ENCODE results near the gene NCKAP5L.
"Not testable (repeated sequence)": the region's sequence is repeated elsewhere in the genome, so short reads cannot be mapped to it uniquely, and the experiment has no call there.

The NCKAP5L gene

DNA sequence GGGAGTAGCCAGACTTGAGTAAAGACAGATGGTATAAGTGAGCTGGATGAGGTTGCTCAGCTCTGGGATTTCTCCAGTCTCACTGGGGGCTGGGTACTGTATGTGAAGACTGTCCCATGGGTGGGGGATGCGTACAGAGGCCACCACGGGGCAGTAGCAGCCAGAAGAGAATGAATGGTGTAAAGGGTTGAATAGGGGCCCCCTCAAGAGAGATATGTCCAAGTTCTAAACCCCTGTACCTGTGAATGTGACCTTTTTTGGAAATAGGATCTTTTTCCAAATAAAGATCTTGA is 36.5 kb upstream of the NCKAP5L start:
- no peak for DNase-seq (ENCODE audit: low read depth in 2 of 2)

DNA sequence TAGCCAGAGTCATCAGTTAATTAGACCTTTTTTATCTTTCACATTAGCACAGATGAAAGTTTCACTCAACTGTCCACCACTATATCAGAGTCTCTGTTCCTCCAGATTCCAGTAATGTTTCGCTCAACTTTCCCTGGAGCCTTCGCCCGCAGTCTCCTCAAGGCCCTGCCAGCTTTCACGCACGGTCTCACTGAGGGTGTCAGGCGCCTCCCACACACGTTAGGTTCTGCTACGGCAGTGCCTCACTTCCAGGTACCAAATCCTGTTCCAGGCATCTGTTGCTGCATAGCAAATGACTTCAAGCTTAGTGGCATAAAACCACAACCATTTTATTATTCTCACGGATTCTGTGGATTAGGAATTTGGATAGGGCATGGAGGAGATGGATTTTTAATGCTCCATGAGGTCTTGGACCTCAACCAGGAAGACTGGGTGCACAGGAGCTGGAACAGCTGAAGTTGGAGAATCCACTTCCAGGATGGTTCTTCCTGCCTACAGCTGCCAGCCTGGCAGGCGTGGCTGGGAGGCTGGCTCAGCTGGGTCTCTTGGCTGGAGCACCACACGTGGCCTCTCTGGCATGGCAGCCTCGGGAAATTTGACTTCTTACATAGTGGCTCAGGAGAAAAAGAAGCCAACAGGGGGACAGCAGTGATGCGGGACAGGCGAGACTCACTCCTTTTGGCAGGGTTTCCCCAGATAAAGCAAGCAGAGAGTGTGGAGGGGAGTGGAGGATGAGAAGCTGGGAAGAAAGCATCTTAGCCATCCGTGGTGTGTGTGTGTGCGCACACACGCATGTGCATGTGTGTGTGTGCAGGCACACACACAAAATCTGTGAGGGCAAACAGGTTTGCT is 36.0 kb upstream of the NCKAP5L start:
- no peak for DNase-seq (ENCODE audit: low read depth in 2 of 2)

DNA sequence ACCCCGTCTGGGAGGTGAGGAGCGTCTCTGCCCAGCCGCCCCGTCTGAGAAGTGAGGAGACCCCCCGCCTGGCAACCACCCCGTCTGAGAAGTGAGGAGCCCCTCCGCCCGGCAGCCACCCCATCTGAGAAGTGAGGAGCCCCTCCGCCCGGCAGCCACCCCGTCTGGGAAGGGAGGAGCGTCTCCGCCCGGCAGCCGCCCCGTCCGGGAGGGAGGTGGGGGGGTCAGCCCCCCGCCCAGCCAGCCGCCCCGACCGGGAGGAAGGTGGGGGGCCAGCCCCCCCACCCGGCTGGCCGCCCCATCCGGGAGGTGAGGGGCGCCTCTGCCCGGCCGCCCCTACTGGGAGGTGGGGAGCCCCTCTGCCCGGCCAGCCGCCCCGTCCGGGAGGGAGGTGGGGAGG is 32.7 kb upstream of the NCKAP5L start:
- DNase-seq (ENCODE audit: low read depth in 2 of 2) = not testable (repeated sequence)

DNA sequence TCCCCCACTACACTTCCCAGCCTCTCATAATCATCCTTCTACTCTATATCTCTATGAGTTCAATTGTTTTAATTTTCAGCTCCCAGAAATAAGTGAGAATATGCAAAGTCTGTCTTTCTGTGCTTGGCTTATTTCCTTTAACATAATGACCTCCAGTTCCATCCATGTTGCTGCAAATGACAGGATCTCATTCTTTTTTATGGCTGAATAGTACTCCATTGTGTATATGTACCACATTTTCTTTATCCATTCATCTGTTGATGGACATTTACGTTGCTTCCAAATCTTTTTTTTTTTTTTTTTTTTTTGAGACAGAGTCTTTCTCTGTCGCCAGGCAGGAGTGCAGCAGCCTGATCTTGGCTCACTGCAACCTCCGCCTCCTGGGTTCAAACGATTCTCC is 27.7 kb upstream of the NCKAP5L start:
- not testable (repeated sequence) for DNase-seq (ENCODE audit: low read depth in 2 of 2)

DNA sequence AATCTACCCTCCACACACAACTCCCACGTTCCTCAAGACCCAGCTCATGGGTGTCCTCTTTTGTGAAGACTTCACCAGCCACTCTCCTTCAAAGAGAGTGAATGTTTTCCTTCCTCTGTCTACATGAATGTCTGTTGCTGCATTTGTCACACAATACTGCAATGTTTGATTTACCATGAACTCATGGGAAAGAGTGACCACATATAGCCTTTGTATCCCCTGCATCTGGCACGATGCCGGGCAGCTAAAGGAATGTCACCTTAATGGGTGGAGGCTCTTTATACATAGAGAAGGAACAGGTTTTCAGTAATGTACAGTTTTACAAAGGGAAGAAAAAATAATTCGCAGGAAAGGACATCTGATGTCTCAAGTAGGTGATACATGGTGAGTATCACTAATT is 26.8 kb upstream of the NCKAP5L start:
- DNase-seq (ENCODE audit: low read depth in 2 of 2) = no peak

DNA sequence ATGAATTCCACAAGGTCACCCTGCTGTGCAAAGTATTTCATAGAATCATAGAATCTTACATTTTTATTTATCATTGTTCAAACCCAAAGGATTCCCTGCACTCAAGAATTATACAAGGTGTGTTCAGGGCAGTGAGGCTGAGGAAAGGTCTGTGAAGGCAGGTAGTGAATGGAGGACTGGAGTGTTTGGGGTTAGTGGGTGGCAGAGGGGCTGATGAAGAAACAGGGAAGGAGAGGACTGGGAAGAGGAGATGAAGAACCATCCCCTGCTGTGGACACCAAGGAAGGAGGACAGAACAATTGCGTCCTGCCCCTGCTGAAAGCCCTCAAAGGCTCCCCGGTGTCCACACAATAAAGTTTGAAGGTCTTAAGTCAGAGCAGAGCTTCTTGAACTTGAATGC is 25.5 kb upstream of the NCKAP5L start:
- DNase-seq (ENCODE audit: low read depth in 2 of 2) = no peak

DNA sequence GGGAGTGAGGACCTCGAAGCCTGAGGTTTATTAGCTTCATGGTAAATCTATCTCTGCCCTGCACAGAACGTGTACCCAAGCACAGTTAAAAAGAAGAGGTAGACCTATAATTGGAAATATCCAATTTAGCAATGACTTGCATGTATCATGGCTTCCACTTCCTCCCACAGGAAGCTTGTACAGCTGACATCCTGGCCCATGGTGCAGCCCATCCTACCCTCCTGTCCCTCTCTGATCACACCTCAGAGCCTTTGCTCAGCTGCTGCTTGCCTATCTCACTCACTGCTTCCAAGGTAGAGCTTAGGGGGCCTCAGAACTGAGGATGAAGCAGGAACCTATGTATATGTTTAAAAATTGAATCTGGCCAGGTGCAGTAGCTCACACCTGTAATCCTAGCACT is 18.9 kb upstream of the NCKAP5L start:
- no peak for DNase-seq (ENCODE audit: low read depth in 2 of 2)

DNA sequence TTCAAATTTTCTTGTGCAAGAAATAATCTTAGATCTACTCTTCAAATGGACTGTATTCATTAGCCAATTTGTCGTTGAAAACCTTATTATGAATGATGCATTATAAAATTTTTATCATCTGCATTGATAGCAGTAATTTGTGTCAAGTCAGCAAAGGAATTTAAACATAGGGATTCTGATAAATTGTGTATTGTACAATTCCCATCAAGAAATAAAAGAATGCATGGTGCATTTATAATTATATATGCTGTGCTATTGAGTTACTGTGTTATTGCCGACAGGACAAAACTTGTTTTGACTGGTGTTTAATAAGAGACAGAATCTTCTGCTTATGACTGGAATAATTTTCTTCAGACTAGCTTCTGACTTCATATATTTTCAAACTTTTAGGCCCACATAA is 17.8 kb upstream of the NCKAP5L start:
- no peak for DNase-seq (ENCODE audit: low read depth in 2 of 2)

DNA sequence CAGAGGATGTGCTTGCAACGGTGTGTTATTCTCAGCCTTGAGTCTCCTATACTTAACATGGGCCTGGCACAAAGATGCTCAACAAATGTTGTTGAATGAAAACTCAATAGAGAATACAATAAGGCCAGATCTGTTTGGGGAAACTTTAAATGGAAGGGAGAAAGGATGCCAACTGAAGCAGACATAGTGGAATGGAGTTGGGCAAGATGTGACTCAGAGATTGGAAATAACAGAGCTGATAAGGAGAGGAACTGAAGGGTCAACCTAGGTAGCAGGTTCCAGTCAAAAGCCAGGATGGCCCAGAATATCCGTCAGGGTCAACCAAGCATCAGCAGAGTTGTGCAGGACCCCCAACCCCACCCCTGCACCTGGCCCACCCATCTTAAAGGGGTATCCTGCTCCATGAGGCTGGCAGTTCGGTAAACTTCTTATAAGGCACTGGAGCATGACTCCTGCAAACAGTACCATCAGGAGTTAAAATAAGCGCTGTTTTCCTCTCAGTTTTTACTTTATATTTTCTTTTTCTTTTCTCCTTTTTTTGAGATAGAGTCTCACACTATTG is 15.7 kb upstream of the NCKAP5L start:
- DNase-seq (ENCODE audit: low read depth in 2 of 2) = no peak

DNA sequence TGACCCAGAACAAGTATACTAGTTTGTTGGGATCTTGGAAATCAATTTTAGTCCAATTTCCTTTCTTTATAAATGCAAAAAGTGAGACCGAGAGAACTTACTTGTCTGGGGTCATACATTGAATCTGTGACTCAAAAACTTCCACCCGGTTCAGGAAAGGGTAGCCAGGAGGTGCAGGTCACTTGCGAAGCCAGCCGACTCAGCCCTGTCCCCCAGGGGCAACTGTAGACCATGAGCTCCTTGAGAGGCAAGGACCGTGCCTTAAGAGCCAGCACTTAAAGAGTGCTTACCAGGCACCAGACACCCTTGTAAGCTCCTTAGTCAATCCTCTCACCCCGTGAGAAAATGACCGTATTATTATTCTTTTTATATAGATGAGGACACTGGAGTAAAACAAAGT is 15.2 kb upstream of the NCKAP5L start:
- DNase-seq (ENCODE audit: low read depth in 2 of 2) = no peak

DNA sequence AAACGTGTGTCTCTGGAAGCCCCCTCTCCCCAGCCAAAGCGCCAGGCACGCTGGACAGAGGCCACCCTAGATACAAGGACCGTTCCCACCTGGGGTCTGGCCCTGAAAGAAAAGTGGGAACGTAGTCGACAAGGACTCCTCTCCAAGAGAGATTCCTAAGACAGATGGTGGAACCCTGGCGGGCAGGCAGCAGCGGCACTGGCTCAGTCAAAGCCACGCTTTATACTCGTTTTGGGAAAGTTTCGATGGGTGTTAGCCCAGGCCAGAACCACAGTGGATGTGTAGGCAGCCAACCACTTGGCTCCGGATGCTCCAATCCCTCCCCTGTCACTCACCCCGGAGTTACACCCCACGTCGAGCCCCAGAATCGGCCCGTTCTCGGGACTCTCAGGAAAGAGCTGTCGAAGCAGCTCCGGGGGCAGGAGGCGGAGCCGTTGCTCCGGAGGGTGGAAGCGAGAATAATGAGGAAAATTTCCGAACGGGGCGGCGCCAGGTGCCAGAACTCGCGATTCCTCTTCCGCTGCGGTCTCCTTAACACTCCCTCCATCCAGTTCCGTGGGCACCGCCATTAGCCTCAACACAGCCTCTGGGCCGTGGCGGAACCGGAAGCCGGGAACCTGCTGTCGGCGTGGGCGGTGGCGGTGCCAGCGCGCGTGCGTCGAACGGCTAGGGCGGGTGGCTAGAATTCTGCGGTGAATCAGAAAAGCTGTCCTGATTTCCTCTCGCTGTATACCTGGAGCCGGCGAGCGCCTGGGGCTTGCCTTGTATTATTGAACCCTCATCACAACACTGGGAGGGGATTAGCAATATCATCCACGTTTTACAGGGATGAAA is 14.5 kb upstream of the NCKAP5L start, which contains the start of gene BCDIN3D:
TSS of gene BCDIN3D (minus strand) at position 588 of the 834 bp plus-strand sequence. CDS start at position 569, 19 bp downstream.
- peak; percentile 80 to 84 for DNase-seq (ENCODE audit: low read depth in 2 of 2)

DNA sequence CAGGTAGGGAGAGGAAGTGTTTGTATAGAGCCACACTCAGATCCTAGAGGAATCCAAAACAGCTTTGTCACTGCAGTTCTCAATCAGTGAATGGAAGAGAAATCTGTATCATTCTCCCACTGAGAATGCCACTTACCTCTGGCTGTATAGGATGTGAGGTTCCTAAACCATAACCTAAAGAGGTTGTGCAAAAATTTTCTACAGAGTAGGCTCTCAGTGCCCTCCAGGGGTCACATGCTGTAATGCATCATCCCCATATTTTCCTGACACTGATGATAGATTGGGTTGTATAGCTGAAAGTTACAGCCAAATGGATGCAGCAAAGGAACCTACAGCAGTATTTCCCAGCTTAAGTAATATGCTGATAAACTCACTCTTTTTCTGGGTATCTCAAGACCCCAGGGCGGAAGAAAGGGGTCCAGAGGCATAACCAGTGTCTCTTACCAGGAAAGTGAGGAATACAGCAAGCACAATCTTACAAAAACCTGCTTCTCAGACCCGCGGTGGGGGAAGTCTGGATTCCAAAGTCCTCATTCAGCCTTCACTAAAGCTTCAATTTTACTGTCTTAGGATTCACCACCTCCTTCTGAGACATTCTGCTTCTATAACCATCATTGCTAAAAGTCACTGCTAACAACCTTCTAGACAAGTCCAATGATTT is 10.9 kb upstream of the NCKAP5L start:
- DNase-seq (ENCODE audit: low read depth in 2 of 2) = no peak

DNA sequence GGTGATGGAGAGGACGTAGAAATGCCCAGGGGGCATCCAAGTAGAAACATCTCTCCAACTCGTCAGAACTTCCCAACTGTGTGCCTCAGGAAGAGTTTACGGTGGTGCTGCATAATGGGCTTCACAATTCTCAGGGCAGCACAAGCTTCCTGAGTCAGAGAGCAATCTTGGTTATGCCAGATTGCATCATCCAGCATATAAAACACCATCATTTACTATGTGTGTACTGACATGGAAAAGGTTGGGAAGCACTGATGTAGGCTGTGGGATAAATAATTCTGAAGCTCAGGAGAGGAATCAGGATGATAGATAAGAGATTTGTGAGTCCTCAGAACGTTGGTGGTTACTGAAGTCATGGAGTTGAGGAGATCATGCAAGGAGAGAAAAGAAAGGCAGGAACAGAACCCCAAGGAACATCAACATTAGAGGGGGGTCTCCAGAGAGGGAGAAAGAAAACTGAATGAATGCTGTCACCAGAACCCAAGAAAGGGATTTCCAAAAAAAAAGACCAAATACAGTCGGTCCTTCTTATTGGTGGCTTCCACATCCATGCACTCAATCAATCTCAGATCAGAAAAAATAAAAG is 4.7 kb upstream of the NCKAP5L start:
- DNase-seq (ENCODE audit: low read depth in 2 of 2) = no peak

DNA sequence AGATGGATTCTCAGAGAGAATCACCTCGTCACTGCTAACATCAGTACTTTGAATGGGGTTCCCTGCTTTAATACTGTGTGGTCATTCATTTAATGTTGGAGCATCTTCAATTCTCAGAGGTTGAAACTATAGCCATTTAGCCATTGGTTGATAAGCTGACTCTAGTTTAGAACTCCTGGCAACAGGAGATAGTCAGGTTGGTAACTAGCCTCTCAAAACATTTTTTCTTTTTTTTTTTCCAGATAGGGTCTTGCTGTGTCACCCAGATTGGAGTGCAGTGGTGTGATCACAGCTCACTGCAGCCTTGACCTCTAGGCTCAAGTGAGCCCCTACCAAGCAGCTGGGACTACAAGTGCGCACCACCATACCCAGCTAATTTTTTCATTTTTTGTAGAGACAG is 3.5 kb upstream of the NCKAP5L start:
- no peak for DNase-seq (ENCODE audit: low read depth in 2 of 2)

DNA sequence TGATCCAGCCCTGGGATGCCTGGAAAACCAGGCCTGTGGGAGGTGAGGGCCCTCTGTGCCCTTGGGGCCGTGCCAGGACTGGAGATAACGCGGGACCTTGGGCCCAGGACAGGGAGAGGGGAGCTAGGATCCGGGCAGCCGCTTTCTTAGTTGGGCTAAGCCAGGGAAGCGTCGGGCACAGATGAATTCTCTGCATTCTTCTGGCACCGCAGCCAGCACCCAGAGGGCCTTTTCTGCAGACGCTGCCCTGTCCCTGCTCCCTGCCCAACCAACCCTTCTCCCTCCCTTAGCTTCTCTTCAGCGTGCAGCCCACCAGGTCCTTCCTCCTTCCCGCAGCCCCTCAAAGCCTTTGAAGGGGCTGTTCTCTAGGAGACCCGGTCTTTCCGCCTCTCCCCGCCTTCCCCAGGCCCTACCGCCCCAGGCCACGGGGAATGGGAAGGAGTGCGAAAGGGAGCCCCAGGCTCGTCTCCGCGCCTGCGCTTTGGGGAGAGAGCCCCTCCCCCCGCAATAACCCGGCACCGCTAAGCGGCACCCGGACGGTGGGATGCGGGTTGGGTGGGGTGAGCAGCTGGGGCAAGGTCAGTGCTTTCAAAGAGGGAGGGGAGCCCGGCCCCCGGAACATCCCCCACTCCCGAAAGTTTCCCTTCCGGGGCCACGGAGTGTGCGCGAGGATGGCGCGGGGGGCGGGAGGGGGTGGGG is 663 bp downstream of the NCKAP5L start:
- peak in 1 of 2 donors; percentile 14 for DNase-seq (ENCODE audit: low read depth in 2 of 2)

DNA sequence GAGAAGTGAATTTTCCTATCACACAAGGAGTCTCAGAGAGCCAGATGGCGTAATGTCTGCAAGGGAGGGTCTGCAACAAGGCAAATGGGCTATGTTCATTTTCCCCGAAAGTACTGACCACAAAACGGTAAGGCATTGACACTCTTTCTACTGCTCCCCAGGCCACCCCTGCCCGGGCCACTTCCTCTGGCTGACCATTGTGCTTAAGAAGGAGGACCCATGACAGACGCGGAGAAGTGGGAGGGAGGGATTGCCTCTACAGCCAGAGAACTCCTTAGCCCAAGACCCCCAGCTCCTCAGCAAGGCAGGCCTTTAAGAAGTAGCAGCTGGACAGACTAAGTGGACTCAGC is 1.2 kb downstream of the NCKAP5L start:
- no peak for DNase-seq (ENCODE audit: low read depth in 2 of 2)

DNA sequence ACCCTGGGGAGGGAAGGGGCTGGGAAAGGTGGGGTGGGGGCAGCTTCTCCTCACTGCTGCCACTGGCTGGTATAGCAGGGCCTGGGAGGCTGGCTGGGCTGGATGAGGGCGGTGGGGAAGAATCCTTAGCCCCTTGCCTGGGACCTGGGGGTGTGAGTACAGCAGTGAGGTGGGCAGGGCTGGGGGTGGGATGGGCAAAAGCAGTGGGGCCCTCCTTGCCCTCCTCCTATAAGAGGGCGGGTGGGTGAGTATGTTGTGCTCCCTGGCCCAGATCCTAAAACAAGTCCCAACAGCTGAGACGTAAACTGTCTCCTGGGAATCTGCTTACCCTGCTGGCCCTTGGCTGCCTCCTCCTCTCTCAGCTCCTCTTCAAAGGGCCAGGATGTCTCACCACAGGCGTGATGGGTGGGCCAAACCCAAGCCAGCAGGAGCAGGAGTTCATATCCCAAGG is 2.2 kb downstream of the NCKAP5L start:
- DNase-seq (ENCODE audit: low read depth in 2 of 2) = no peak

DNA sequence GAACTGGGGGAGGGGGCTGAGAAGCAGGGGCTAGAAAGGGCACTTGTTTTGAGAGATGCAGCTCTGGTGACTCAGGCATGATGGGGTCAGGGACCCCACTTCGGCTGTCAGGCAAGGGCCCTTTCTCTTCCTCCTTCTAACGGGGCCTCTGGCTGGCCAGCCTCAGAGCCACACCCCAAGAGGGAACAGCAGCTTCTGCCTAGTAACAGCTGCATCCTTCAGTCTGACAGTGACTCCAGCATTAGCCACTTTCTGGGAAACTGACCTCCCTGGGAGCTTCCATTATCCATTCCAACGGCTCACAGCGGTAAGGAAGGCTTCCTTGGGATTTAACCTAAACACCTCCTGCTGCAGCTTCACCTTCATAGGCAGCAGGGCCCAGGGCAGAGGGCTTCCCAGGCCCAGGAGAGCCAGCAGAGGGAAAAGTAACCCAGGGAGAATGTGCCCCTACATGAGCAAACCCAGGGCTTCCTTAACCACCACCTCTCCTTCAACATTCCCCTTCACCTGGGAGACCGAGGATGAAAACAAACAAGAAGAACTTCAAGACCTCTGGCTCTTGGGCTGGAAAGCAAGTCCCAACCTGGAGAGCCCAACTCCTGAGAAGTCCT is 2.7 kb downstream of the NCKAP5L start:
- no peak for DNase-seq (ENCODE audit: low read depth in 2 of 2)

DNA sequence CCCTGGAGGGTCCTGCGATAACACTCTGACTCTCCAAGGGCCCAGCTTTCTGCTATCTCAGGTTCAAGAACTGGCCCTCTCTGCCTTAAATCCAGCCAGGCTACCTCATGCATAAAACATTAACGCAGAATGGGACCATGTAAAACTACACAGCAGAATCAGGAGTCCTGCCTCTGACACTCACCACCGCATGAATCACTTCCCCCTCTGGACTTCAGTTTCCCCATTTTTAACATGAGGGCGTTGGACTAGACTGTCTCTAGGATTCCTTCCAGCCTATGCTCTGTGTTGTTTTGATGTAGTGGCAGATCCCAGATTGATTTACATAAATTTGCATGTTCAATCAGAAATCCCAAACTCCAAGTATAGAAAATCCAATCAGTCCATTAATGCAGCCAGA is 3.3 kb downstream of the NCKAP5L start:
- no peak for DNase-seq (ENCODE audit: low read depth in 2 of 2)

DNA sequence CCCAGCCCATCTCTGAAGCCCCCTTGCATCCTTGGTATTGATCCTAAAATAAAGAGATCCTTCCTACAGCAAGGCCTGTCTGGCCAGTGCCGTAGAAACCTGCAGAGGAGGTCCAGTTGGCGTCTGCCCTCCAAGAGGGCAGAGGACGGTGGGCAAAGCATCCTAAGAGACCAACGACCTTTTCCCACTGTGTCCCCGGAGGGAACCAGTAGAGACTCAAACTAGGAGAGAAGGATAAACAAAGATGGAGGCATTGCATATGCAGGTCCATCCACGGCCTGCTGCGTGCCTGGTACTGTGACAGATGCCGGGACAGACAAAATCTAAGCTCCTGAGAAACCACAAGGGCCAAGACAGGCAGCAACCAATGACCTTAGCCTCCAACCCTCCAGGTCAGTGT is 3.8 kb downstream of the NCKAP5L start:
- DNase-seq (ENCODE audit: low read depth in 2 of 2) = no peak

DNA sequence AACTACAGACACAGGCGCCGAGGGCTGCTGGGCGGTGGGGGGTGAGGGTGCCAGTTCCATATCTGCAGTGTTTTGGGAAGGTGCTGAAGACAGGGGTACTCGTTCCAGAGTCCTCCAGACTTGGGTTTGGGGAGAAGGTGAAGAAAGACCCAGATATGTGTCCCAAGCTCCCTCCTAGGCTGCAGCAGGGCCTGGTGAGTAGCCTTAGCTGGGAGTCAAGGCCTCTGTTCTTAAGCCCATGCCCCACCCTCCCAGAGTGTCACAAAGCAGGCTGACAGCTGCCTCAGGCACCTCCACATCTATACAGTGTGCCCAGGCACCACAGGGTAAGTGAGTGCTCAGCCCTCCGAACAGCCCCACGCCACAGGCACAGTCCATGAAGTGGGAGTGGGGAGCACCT is 4.3 kb downstream of the NCKAP5L start:
- no peak for DNase-seq (ENCODE audit: low read depth in 2 of 2)
